Kidney epithelial cell (primary cell): ENCODE data around the gene SLC25A29. TPM values are rescaled to one million over a fixed set of nuclear protein-coding genes. Genes with fewer than 3 reads are reported as not detected.
A peak's percentile ranks its signal among the peaks of the same experiment; 100 is the strongest.

Source experiments
- DNase-seq: peaks from one replicate; pipeline ENCODE4 v3.0.0-alpha.2; 2010; ENCODE audit warnings: low read depth
- H3K27me3 ChIP-seq: 2 replicates; pipeline ENCODE4 v1.6.0; 2011; ENCODE audit warnings: low read length; ENCODE audit not compliant: control insufficient read depth, insufficient read depth
- H3K36me3 ChIP-seq: 2 replicates; pipeline ENCODE4 v1.5.1; 2011; ENCODE audit warnings: low read length; ENCODE audit not compliant: control insufficient read depth, insufficient read depth
- H3K4me3 ChIP-seq: 2 replicates; pipeline ENCODE4 v1.5.1; 2011; ENCODE audit warnings: low read depth, mild to moderate bottlenecking, control low read depth, low read length
- total RNA-seq: library from RNA; depleted of rRNA; stranded (reverse); fragments of >200 nt; gene quantifications from 2 replicates; pipeline ENCODE4 v1.2.3, GENCODE V29; 2015
- TF ChIP-seq, protein P1 (sequence below): IDR thresholded peaks from 2 replicates; pipeline ENCODE4 v1.5.1; 2011; ENCODE audit warnings: mild to moderate bottlenecking, moderate library complexity, low read length, control low read depth, inconsistent platforms; ENCODE audit not compliant: insufficient read depth, poor library complexity, severe bottlenecking

Gene SLC25A29
- total RNA-seq, 1 donor from 2014 or later = 93.7 TPM

GRCh38 chr14:100250732-100251465 lies 55.3 kb downstream of the SLC25A29 start:
- Histone ChIP-seq H3K36me3 (no peaks in the 10 kb centered on the region), H3K4me3 (no peak overlapping the region), H3K27me3 (no peaks in the 10 kb centered on the region)
- TF ChIP-seq, protein P1, sequence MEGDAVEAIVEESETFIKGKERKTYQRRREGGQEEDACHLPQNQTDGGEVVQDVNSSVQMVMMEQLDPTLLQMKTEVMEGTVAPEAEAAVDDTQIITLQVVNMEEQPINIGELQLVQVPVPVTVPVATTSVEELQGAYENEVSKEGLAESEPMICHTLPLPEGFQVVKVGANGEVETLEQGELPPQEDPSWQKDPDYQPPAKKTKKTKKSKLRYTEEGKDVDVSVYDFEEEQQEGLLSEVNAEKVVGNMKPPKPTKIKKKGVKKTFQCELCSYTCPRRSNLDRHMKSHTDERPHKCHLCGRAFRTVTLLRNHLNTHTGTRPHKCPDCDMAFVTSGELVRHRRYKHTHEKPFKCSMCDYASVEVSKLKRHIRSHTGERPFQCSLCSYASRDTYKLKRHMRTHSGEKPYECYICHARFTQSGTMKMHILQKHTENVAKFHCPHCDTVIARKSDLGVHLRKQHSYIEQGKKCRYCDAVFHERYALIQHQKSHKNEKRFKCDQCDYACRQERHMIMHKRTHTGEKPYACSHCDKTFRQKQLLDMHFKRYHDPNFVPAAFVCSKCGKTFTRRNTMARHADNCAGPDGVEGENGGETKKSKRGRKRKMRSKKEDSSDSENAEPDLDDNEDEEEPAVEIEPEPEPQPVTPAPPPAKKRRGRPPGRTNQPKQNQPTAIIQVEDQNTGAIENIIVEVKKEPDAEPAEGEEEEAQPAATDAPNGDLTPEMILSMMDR = no peak
- no peak for DNase-seq

DNA sequence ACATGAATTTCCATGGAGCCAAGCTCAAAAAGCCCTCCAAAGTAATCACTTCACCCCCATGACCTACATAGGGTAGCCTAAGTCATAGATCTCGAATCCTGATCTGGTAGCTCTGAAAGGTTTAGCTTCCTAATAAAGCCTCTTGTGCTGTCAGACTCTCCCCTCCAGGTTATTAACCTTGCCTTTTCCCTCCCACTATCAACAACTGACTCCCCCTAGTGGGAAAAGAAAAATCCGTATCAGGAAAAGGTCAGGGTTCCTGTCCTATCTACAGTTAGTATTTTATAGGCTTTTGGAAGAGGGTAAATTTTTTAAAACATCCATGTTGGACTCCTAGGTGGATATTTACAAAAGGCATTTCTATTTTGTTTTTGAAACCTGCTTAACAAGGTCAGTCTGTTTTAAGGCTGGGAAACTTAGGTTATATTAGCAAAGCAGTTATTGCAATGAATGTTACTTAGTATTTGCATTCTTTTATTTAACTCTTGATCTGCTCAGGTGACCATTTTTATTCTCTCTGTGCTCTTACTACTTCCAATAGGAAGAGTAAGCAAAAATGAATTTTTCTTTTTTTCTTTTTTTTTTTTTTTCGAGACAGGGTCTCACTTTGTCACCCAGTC lies 59.3 kb downstream of the SLC25A29 start:
- H3K27me3 ChIP-seq = no peaks in the 10 kb centered on the region
- DNase-seq = no peak

DNA sequence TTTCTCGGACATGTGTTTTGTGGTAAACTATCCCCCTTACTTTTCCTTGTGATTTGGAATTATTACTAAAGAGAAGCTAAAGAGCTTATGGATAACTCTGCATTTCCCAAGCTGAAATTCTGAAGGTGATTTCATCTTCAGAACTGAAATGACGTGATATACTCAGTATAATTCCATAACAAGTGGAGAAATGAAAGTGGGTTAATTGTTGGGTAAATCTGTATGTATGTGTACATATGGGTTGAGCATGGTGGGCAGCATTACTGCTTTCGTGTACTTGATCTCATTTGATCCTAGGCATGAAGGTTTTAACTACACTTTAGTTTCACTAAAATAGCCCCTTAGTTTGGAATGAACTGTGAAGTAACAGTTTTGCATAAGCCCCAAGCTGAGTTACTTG lies 63.2 kb downstream of the SLC25A29 start:
- TF ChIP-seq, protein P1 = no peak
- H3K36me3 ChIP-seq = no peaks in the 10 kb centered on the region
- H3K4me3 ChIP-seq = no peak overlapping the region
- H3K27me3 ChIP-seq = no peaks in the 10 kb centered on the region
- DNase-seq = no peak

More for the DNA sequence above, 59.3 kb downstream of the SLC25A29 start:
- TF ChIP-seq, protein P1 = peak; percentile 72
- Histone ChIP-seq H3K4me3 (no peak overlapping the region), H3K36me3 (no peaks in the 10 kb centered on the region)

DNA sequence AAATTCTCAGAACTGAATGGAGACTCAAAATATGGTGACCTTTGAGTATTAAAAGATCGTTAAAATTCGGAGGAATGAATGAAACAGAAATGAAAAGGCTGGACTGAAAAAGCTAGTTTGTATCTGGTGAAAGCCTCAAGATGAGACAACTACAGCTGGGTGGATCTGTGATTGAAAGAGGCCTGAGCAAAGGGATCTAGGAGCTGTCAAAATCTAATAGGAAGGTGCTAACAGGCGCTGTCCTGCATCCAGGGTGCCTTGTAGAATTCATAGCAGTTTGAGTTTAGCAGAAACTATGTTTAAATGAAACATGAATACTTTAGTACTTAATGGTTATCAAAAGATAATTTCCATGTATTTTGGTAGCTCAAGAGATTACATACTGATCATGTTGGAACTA lies 65.0 kb downstream of the SLC25A29 start:
- Histone ChIP-seq H3K27me3 (no peaks in the 10 kb centered on the region), H3K36me3 (no peaks in the 10 kb centered on the region), H3K4me3 (peak overlapping the region; percentile 87)
- TF ChIP-seq, protein P1 = no peak
- no peak for DNase-seq

Other genes starting within 250 kb of the SLC25A29 start
- 42.4 and 46.3 TPM in 2 replicates for gene EVL, start 241.0 kb downstream of the SLC25A29 start, total RNA-seq
- 0.75 TPM in 1 of 2 replicates, not detected in the other for gene DEGS2, start 146.8 kb downstream of the SLC25A29 start, total RNA-seq
- gene YY1, start 67.3 kb downstream of the SLC25A29 start, total RNA-seq = 40.9 and 46.4 TPM in 2 replicates
- not detected in 2 replicates for gene SLC25A47, start 16.9 kb upstream of the SLC25A29 start, total RNA-seq
- gene WDR25, start 70.0 kb upstream of the SLC25A29 start, total RNA-seq = 17.8 and 24.5 TPM in 2 replicates